GM21447 (cell line): ENCODE results near the gene NR1D2.

Experiments
- ATAC-seq: cut with Tn5 transposase; IDR thresholded peaks from one replicate; pipeline ENCODE4 v1.9.1; 2021; ENCODE audit not compliant: unreplicated experiment

The NR1D2 gene

GRCh38 chr3:23961913-23962312, 16.8 kb downstream of the NR1D2 start:
- ATAC-seq: no peak

DNA sequence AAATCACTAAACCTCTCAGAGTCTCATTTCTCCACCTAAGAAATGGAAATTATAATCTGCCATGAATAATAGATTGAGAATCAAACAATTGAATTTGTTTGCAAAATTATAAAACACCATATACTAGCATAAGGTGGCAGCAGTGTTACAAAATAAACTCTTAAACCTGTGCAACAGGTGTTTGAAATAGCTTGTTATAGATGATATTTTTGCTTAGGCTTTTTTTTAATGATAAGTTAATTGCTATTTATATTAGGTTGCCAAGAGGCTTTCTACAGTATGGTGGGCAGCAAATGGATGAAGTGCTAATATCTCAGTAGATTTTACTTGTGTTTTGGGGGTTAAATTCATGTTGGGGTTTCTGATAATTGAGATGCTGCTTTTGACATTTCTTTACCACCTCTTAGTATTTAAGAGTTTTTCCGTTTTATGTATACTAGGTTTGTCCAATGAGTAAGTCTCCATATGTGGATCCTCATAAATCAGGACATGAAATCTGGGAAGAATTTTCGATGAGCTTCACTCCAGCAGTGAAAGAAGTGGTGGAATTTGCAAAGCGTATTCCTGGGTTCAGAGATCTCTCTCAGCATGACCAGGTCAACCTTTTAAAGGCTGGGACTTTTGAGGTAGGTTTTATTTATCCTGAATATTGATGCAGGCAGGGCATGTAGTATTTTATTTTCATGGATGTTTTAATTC, 19.6 kb downstream of the NR1D2 start:
- no peak for ATAC-seq

GRCh38 chr3:23966328-23966727, 21.2 kb downstream of the NR1D2 start:
- ATAC-seq: no peak

DNA sequence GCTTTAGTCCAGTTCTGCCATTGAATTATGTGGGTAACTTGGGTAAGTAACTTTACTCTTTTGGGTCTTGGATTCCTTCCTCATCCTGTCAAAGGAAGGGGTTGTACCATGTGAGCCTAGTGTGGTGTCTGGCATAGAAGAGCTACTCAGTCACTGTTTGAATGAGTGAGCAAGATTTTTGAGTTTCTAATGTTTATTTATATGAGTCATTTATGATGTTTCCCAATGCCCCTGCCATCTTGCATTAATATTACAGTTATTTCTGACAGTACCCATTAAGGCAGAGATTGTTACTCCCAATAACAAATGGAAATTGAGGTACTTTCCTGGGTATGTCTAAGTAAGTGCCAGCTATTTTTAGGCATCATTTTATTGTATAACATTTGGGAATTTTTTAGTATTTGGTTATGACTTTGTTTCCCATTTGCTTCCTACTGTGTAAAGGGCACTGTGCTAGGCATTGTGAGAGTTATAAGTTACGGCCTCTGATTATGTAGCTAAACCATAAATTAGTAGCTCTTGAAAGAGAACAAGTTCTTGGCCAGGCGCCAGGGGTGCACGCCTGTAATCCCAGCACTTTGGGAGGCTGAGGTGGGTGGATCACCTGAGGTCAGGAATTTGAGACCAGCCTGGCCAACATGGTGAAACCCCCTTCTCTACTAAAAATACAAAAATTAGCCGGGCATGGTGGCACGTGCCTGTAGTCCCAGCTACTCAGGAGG, 23.5 kb downstream of the NR1D2 start:
- no peak for ATAC-seq

DNA sequence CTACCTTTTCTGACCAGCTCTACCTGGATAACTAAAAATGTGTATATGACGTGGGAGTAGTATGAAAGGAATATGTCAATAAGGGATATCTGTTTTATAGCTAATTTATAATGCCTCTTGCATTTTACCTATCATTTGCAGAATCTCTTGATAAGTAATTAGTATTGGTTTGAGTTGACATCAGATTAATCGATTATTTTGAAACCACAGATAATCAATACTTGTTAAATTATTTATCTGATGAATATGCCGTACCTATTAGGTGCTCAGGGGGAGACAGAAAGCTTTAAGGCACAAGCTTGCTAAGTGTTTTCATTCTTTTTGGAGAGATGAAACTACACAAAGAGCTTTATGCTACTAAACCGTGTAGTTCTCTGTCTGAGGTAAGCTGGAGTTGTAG, 24.3 kb downstream of the NR1D2 start:
- ATAC-seq: no peak

GRCh38 chr3:23971684-23972083, 26.6 kb downstream of the NR1D2 start:
- no peak for ATAC-seq

- no peak for ATAC-seq
Measured at GRCh38 chr3:23976555-23976954, 31.5 kb downstream of the NR1D2 start.

DNA sequence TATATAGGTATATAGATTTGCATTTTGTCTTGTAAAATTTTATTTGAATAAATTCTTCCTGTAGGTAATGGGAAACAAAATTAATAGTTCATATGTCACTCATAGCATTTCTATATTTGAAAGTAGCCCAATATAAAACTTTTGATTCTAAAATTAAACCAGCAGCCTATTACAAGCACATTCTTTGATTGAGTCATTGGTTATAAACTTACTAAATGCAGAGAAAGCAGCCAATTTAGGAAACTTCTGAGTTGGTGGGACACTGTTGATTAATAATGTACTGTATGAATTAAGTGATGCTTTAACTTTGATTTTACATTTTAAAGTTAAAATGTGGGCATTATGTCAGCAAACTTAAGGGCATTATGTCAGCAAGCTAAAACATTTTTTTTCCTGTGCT, 34.5 kb downstream of the NR1D2 start:
- no peak for ATAC-seq

- ATAC-seq: no peak
Measured at GRCh38 chr3:23981136-23981535, 36.0 kb downstream of the NR1D2 start.

DNA sequence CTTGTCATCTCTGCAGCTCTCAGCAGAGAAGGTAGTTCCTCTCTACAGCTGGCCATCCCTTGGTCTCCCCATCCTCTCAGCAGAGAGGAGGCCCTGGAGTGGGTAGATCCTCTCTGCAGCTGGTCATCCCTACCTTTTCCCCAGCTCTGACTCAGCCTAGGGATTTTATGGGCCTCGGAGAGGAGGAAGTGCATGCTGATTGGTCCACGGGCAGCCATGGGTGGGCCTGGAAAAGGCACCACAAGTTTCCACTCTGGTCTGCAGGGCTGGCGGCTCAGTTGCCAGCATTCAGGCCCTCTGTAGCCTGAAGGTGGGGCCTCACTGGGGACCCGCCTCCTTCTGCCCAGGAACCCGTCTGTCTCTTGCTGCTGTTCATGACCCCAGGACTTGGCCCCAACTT, 36.9 kb downstream of the NR1D2 start:
- no peak for ATAC-seq

GRCh38 chr3:23984934-23985333, 39.8 kb downstream of the NR1D2 start:
- no peak for ATAC-seq

- ATAC-seq: no peak
Measured at GRCh38 chr3:23985747-23986544, 40.9 kb downstream of the NR1D2 start.

DNA sequence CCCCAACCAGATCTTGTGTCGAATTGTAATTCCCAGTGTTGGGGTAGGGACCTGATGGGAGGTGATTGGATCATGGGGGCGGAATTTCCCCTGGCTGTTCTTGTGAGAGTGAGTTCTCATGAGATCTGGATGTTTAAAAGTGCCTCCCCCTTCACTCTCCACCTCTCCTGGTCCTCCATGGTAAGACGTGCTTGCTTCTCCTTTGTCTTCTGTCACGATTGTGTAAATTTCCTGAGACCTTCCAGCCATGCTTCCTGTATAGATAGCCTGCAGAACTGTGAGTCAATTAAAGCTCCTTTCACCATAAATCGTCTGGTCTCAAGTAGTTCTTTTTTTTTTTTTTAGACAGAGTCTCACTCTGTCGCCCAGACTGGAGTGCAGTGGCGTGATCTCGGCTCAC, 42.3 kb downstream of the NR1D2 start:
- ATAC-seq: no peak

DNA sequence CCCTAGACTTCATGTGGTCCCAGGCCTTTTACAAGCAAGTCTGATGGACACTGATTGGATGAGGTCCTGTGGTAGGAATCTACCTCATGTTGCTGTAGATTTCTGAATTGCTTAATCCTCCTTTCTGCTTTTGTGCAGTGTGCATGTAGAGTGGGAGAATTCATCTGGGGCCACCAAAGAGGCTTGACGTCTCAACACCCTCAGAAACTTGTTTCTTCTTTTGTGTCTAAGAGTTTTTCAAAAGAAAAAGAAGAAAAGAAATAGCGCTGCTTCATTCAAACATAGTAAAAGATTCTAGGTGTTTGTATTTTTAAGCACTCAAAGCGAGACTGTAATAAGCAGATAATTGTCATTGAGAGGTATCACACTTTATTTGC, 46.2 kb downstream of the NR1D2 start:
- ATAC-seq: no peak

GRCh38 chr3:23991683-23992628, 46.9 kb downstream of the NR1D2 start:
- no peak for ATAC-seq

DNA sequence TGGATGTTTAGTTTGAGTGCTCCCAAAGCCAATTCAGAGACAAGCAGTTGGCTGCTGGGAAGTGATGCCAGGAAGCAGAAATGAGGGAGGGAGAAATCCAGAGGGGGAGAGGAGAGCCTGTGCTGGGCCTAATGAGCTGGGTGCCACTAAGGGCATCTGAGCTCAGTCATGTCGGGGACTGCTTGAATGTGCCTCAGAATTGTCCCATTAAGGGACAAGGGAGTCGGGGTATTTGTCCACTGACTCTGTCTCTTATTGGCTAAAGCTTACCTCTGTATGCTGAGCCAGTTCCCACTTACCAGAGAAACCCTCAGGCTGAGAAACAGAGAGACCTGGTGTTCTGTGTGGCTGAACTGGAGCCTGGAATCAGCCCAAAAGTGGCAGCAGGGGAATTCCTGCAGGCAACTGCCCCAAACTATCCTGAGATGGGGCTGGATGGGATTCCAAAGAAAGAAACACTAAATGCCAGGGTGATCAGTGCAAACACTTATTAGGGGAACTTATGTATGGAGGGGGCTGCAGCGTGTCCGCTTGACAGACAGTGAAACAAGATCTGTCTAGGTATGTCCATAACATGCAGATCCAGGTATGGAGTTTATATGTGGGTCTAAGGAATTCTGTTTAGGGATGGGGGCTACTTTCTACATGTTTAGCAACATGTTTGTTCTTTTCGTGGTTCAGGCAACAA, 48.6 kb downstream of the NR1D2 start:
- no peak for ATAC-seq

GRCh38 chr3:23994244-23994569, 49.1 kb downstream of the NR1D2 start:
- ATAC-seq: no peak

DNA sequence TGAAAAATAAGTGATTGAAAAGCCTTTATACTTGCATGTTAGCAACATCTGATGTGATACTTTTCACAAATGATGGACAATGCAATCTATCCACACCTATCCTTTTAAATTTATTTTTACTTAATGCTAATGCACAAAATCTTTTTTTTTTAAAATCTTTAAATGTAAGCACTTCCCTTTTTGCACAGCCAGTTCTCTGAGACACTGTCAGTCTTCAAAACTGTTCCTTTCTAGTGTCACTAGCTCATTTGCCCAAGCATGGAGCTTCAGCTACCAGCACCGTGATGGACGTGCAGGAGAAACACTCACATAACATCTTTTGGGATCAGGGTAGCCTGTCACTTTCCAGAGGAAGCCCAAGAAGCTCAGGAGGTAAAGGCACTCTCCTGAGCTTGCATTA, 50.1 kb downstream of the NR1D2 start:
- no peak for ATAC-seq

- ATAC-seq: no peak
Measured at GRCh38 chr3:23996095-23996524, 51.0 kb downstream of the NR1D2 start.

DNA sequence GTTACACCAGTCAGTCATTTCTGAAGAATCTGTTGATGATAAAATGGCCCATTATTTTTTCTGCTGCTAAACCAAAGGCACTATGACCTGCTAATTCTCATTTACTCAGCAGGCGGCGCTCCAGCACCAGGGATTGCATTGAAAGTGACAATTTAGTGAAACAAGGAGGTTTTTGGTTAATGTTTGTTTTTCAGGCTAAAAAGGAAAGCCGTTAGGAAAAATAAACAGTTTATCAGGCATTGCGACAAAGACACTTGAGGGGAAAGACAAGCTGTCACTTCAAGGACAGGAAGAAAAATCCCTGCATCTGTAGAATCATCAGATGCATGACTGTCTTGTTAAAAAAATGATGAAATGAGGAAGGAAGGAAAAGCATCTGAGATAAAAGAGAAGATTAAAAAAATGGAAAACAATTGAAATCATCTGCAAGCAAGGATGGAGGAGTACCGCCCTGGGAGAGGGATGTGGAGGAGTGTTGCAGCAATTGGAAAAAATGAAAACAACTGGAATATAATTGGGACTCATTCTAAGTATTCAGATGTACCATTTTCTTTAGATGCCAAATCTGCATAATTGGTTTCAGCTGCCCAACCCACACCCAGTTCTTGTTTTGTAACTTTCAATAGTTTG, 54.0 kb downstream of the NR1D2 start:
- ATAC-seq: peak; percentile 56
